Upper lobe of left lung (tissue), 4 donors: ENCODE results near the gene UPK1A.
A peak's percentile ranks its signal among the peaks of the same experiment; 100 is the strongest.

Experiments used
- EP300 ChIP-seq, 4 donors: sonication (generic); formaldehyde crosslinking; IDR thresholded peaks; one replicate each; pipeline ENCODE4 v1.5.1; 2017; ENCODE audit warnings: antibody characterized with exemption in 4 of 4, control low read depth in 2 of 4
- POLR2A ChIP-seq, 4 donors: fragments of 450-650 bp; IDR thresholded peaks; one replicate each; pipeline ENCODE4 v1.5.1; 2016 to 2017; ENCODE audit warnings: antibody characterized with exemption in 4 of 4, mild to moderate bottlenecking in 2 of 4
- POLR2AphosphoS5 ChIP-seq, 2 donors: sonication (generic); formaldehyde crosslinking; IDR thresholded peaks; one replicate each; pipeline ENCODE4 v1.5.1; 2017; ENCODE audit warnings: antibody characterized with exemption in 2 of 2
- TF ChIP-seq, protein P1 (sequence below), 6 experiments: fragments of 450-650 bp in 4 of 6; fragments of 200-600 bp in 2 of 6; sonication (generic) in 2 of 6; IDR thresholded peaks; one replicate each; pipeline ENCODE4 v1.5.1; 2016 to 2019; ENCODE audit warnings: antibody characterized with exemption in 6 of 6

DNA sequence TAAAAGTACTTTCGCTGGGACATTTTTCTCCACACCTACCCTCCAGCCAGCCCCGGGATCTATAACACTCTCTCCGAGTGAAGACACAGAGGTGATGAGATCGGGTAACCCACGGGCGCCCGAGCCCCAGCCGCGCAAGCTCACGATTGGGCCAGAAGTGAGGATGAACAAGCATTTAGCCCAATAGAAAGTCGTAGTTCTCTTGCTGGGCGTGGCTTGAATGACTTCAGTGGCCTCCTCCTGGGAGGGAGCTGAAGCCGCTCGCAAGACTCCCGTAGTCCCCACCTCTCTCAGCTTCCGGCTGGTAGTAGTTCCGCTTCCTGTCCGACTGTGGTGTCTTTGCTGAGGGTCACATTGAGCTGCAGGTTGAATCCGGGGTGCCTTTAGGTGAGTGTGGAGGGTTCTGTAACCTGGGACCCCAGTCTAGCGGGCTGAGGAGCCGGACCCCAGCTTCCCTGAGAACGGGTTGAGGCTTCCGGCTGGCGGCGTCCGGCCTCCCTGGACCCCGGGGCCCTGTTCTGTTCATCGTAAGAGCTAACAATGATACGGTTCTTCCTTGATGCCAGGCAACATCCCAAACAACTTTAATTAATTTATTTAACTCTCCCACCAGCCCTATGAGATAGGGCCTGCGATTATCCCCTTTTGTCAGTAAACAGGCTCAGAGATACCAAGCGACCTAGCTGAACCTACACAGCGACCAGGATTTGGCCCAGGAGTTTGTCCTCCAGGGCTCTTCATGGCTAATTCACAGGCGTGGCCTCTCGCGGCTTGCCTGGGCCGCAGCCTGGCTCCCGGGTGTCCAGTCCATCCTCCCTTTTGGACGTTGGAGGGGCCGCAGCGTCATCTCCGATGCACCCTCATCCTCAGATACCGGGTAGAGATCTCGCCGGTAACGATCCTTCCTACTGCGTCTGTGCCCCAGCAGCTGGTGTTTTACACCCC is 18.0 kb upstream of the UPK1A start, which contains the start of gene COX6B1:
- TF ChIP-seq, protein P1, sequence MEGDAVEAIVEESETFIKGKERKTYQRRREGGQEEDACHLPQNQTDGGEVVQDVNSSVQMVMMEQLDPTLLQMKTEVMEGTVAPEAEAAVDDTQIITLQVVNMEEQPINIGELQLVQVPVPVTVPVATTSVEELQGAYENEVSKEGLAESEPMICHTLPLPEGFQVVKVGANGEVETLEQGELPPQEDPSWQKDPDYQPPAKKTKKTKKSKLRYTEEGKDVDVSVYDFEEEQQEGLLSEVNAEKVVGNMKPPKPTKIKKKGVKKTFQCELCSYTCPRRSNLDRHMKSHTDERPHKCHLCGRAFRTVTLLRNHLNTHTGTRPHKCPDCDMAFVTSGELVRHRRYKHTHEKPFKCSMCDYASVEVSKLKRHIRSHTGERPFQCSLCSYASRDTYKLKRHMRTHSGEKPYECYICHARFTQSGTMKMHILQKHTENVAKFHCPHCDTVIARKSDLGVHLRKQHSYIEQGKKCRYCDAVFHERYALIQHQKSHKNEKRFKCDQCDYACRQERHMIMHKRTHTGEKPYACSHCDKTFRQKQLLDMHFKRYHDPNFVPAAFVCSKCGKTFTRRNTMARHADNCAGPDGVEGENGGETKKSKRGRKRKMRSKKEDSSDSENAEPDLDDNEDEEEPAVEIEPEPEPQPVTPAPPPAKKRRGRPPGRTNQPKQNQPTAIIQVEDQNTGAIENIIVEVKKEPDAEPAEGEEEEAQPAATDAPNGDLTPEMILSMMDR (IDR thresholded peaks at IDR 0.05), result peak in 2 of 6 experiments; percentile 3 to 6
- TF ChIP-seq POLR2AphosphoS5 (IDR thresholded peaks at IDR 0.05), result peak; percentile 84 to 87
- TF ChIP-seq EP300 (IDR thresholded peaks at IDR 0.05), result no peak
- peak in 3 of 4 donors; percentile 55 to 79 (median 66) for TF ChIP-seq POLR2A (IDR thresholded peaks at IDR 0.05)
